Central memory CD8-positive, alpha-beta T cell (primary cell): ENCODE data around the gene WFIKKN1.

Experiments used
- ATAC-seq: fragments of 150-1000 bp; cut with Tn5 transposase; replicated peaks from 2 replicates; pipeline ENCODE4 v1.10.0; 2022; ENCODE audit warnings: mild to moderate bottlenecking, moderate FRiP score, moderate number of reproducible peaks; ENCODE audit not compliant: poor library complexity, severe bottlenecking; ENCODE audit errors: extremely low read depth
- DNase-seq, 2 donors: peaks; one replicate each; pipeline ENCODE4 v3.0.0; 2021; ENCODE audit warnings: low spot score in 2 of 2
- H3K27ac Mint-ChIP-seq: one replicate; pipeline ENCODE4 v1.8.0; 2022; ENCODE audit warnings: low read depth, mild to moderate bottlenecking, moderate library complexity, mixed read lengths
- H3K27me3 Mint-ChIP-seq: one replicate; pipeline ENCODE4 v1.8.0; 2022; ENCODE audit warnings: mixed read lengths
- H3K36me3 Mint-ChIP-seq: one replicate; pipeline ENCODE4 v1.8.0; 2022; ENCODE audit warnings: mild to moderate bottlenecking, moderate library complexity, mixed read lengths; ENCODE audit not compliant: insufficient read depth
- H3K4me1 Mint-ChIP-seq: one replicate; pipeline ENCODE4 v1.8.0; 2022; ENCODE audit warnings: mixed read lengths
- H3K4me3 Mint-ChIP-seq: one replicate; pipeline ENCODE4 v1.8.0; 2022; ENCODE audit warnings: mild to moderate bottlenecking, moderate library complexity, mixed read lengths
- H3K9me3 Mint-ChIP-seq: one replicate; pipeline ENCODE4 v1.8.0; 2022; ENCODE audit warnings: mixed read lengths

The WFIKKN1 gene

GRCh38 chr16:629833-630248 lies 944 bp upstream of the WFIKKN1 start:
- Mint-ChIP-seq H3K27ac (no peak overlapping the region), H3K9me3 (no peaks in the 10 kb centered on the region), H3K4me1 (no peaks in the 10 kb centered on the region), H3K27me3 (no peaks in the 10 kb centered on the region), H3K36me3 (peaks cover 13% of the 10 kb centered on the region), H3K4me3 (no peak overlapping the region)
- ATAC-seq (no peak), DNase-seq (no peak)

GRCh38 chr16:630249-630814 lies 453 bp upstream of the WFIKKN1 start:
- Mint-ChIP-seq H3K27me3 (no peaks in the 10 kb centered on the region), H3K36me3 (peaks cover 13% of the 10 kb centered on the region), H3K27ac (no peak overlapping the region), H3K9me3 (no peaks in the 10 kb centered on the region), H3K4me1 (no peaks in the 10 kb centered on the region), H3K4me3 (no peak overlapping the region)
- no peak for ATAC-seq
- DNase-seq: no peak

- Mint-ChIP-seq H3K4me1 (peaks cover 7% of the 10 kb centered on the region), H3K27ac (no peak overlapping the region), H3K9me3 (no peaks in the 10 kb centered on the region), H3K36me3 (peaks cover 19% of the 10 kb centered on the region), H3K27me3 (no peaks in the 10 kb centered on the region), H3K4me3 (no peak overlapping the region)
- ATAC-seq (no peak), DNase-seq (no peak)
Measured at GRCh38 chr16:631808-632358, 1.1 kb downstream of the WFIKKN1 start.

GRCh38 chr16:632486-633335 lies 1.9 kb downstream of the WFIKKN1 start:
- Mint-ChIP-seq H3K4me1 (peaks cover 8% of the 10 kb centered on the region), H3K36me3 (peaks cover 25% of the 10 kb centered on the region), H3K9me3 (no peaks in the 10 kb centered on the region), H3K4me3 (no peak overlapping the region), H3K27me3 (no peaks in the 10 kb centered on the region), H3K27ac (no peak overlapping the region)
- no peak for DNase-seq
- no peak for ATAC-seq

- Mint-ChIP-seq H3K9me3 (no peaks in the 10 kb centered on the region), H3K4me3 (no peak overlapping the region), H3K27me3 (no peaks in the 10 kb centered on the region), H3K27ac (no peak overlapping the region), H3K4me1 (peaks cover 8% of the 10 kb centered on the region), H3K36me3 (peaks cover 24% of the 10 kb centered on the region)
- ATAC-seq (no peak), DNase-seq (no peak)
Measured at GRCh38 chr16:633336-634050, 2.7 kb downstream of the WFIKKN1 start.

- Mint-ChIP-seq H3K4me3 (peak overlapping the region; percentile 98), H3K27me3 (no peaks in the 10 kb centered on the region), H3K9me3 (no peaks in the 10 kb centered on the region), H3K4me1 (peaks cover 8% of the 10 kb centered on the region), H3K27ac (no peak overlapping the region), H3K36me3 (peaks cover 20% of the 10 kb centered on the region)
- ATAC-seq (no peak), DNase-seq (no peak)
Measured at GRCh38 chr16:634051-634670, 3.4 kb downstream of the WFIKKN1 start.

GRCh38 chr16:634996-635395 lies 4.2 kb downstream of the WFIKKN1 start:
- Mint-ChIP-seq H3K36me3 (peaks cover 20% of the 10 kb centered on the region), H3K4me1 (peaks cover 8% of the 10 kb centered on the region)

GRCh38 chr16:635573-636205 lies 4.9 kb downstream of the WFIKKN1 start:
- Mint-ChIP-seq H3K9me3 (no peaks in the 10 kb centered on the region), H3K27me3 (no peaks in the 10 kb centered on the region), H3K4me1 (peaks cover 8% of the 10 kb centered on the region), H3K27ac (peak overlapping the region; percentile 100), H3K4me3 (peak overlapping the region; percentile 98), H3K36me3 (peaks cover 19% of the 10 kb centered on the region)
- DNase-seq (no peak), ATAC-seq (no peak)

More at GRCh38 chr16:634996-635395, 4.2 kb downstream of the WFIKKN1 start:
- H3K27me3 Mint-ChIP-seq: no peaks in the 10 kb centered on the region
- no peak overlapping the region for H3K27ac Mint-ChIP-seq
- peak overlapping the region; percentile 98 for H3K4me3 Mint-ChIP-seq
- no peaks in the 10 kb centered on the region for H3K9me3 Mint-ChIP-seq
- no peak for ATAC-seq
- DNase-seq: no peak

GRCh38 chr16:636206-637080 lies 5.7 kb downstream of the WFIKKN1 start, which contains the start of gene METTL26:
Gene METTL26, minus strand, starts transcription at chr16:636305. Its CDS starts 15 bp downstream, at chr16:636290.
- H3K27me3 Mint-ChIP-seq: no peaks in the 10 kb centered on the region
- H3K4me3 Mint-ChIP-seq: peak within 1 kb of the TSS; percentile 98
- DNase-seq: peak; percentile 89 to 95
- no peaks in the 10 kb centered on the region for H3K9me3 Mint-ChIP-seq
- peaks cover 19% of the 10 kb centered on the region for H3K36me3 Mint-ChIP-seq
- peaks cover 8% of the 10 kb centered on the region for H3K4me1 Mint-ChIP-seq
- peak; percentile 90 for ATAC-seq
- H3K27ac Mint-ChIP-seq: peak within 1 kb of the TSS; percentile 100

- peak overlapping the region; percentile 98 for H3K4me3 Mint-ChIP-seq
- no peaks in the 10 kb centered on the region for H3K27me3 Mint-ChIP-seq
- H3K27ac Mint-ChIP-seq: peak overlapping the region; percentile 100
- H3K9me3 Mint-ChIP-seq: no peaks in the 10 kb centered on the region
- ATAC-seq: peak; percentile 62
- H3K4me1 Mint-ChIP-seq: peaks cover 8% of the 10 kb centered on the region
- peaks cover 19% of the 10 kb centered on the region for H3K36me3 Mint-ChIP-seq
- DNase-seq: no peak
Measured at GRCh38 chr16:637081-638018, 6.6 kb downstream of the WFIKKN1 start.
